Epithelial cell of esophagus (primary cell): Measurements from ENCODE around the gene DNAJC30.
"Not testable (repeated sequence)": the region's sequence is repeated elsewhere in the genome, so short reads cannot be mapped to it uniquely, and the experiment has no call there.

Experiments used
- DNase-seq: peaks from one replicate; pipeline ENCODE4 v3.0.0; 2010; ENCODE audit warnings: low read depth
- H3K4me3 ChIP-seq: 2 replicates; pipeline ENCODE4 v1.5.1; 2011; ENCODE audit warnings: mild to moderate bottlenecking, low read length, control low read depth
- TF ChIP-seq, protein P1 (sequence below): IDR thresholded peaks from 2 replicates; pipeline ENCODE4 v1.5.1; 2011; ENCODE audit warnings: low read depth, mild to moderate bottlenecking, low read length, control low read depth, inconsistent platforms; ENCODE audit not compliant: insufficient read depth; ENCODE audit errors: missing control alignments

Gene DNAJC30

DNA sequence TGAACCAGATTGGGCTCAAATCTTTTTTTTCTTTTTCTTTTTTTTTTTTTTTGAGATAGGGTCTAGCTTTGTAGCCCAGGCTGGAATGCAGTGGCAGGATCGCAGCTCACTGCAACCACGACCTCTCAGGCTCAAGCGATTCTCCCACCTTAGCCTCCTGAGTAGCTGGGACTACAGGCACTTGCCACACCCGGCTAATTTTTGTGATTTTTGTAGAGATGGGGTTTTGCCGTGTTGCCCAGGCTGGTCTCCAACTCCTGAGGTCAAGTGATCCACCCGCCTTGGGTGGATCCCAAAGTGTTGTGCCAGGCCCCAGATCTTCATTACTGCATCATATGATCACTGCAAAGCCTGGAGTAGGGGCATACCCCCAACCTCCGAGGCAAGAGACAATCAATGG lies 2.8 kb downstream of the DNAJC30 start:
- no peak for DNase-seq
- no peak overlapping the region for H3K4me3 ChIP-seq
- TF ChIP-seq, protein P1, sequence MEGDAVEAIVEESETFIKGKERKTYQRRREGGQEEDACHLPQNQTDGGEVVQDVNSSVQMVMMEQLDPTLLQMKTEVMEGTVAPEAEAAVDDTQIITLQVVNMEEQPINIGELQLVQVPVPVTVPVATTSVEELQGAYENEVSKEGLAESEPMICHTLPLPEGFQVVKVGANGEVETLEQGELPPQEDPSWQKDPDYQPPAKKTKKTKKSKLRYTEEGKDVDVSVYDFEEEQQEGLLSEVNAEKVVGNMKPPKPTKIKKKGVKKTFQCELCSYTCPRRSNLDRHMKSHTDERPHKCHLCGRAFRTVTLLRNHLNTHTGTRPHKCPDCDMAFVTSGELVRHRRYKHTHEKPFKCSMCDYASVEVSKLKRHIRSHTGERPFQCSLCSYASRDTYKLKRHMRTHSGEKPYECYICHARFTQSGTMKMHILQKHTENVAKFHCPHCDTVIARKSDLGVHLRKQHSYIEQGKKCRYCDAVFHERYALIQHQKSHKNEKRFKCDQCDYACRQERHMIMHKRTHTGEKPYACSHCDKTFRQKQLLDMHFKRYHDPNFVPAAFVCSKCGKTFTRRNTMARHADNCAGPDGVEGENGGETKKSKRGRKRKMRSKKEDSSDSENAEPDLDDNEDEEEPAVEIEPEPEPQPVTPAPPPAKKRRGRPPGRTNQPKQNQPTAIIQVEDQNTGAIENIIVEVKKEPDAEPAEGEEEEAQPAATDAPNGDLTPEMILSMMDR, result no peak

DNA sequence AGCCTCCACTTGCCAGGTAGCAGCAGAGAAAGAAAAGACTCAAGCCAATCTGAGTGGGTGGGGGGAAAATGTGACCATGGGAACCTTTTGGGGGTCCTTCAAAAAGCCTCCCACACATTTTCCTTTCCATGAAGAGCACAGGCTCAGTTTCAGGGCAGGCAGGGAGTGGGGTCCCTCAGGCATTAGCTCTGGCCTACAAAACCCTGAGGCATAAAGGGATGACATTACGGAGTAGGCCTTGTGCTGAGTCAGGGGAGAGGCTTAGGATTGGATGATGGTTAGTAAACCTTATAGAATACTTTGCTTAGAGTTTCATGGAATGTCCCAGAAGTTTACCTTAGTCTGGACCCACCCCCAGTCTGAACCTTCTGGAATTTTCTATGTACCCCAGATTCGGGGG lies 3.5 kb downstream of the DNAJC30 start:
- TF ChIP-seq, protein P1, result no peak
- peak; percentile 11 for DNase-seq
- H3K4me3 ChIP-seq, result no peak overlapping the region

DNA sequence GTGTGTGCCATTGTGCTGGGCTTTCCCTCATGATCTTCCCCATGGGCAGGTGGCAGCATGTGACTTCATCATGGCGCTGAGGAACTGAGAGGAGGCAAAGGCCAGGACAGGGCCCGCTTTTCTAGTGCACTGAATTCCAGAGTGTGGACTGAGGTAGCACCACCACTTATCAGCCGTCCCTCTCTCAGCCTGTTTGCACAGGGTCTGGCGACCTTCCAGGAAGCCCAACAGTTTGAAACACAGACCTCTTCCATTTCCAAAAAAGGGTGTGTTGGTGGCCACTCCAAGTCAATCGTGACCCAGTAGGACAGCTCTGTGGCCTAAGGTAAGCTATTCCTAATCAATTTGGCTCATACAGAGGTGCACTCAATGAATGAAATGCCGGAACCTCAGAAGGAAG lies 4.4 kb downstream of the DNAJC30 start:
- DNase-seq, result no peak
- TF ChIP-seq, protein P1, result no peak
- H3K4me3 ChIP-seq, result no peak overlapping the region

DNA sequence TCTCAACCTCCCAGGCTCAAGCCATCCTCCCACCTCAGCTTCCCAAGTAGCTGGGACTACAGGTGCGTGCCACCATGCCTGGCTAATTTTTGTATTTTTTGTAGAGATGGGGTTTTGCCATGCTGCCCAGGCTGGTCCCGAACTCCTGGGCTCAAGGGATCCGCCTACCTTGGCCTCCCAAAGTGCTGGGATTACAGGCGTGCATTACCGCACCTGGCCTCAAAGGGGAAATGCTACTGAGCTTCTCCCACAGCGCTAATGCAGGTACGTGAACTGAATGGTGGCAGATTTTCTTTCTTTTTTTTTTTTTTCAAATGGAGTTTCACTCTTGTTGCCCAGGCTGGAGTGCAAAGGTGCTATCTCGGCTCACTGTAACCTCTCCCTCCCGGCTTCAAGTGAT lies 7.2 kb downstream of the DNAJC30 start:
- H3K4me3 ChIP-seq, DNase-seq: not testable (repeated sequence)

DNA sequence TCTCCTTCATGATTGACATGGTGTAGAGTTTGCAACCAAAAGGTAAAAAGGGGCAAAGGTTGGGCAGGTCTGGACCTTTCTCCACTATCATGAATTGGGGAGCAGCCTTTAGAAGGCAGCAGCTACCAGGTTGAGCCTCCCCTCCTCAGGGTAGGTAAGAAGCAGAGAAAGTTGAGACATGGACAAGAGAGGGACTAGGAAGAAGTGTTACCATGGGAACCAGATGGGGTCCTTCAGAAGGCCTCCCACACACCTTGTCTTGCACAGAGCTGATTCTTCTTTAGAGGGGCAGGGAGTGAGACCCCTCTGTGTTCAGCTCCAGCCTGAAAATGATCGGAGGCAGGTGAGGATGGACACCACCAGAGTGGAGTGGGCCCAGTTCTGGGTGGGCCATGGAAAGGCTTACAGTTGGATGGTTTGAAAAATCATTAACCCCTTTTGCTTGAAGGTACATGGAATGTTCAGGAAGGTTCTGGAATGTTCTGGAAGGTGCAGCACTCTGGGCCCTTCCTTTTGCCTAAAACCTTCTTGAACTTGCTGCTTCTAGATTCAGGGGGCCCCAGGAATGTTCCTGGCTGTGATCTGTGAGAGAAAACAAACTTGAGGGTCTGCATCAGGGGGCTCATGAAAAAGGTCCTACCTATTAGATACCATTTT lies 8.7 kb downstream of the DNAJC30 start:
- H3K4me3 ChIP-seq, result no peak overlapping the region
- no peak for DNase-seq
- TF ChIP-seq, protein P1, result no peak

DNA sequence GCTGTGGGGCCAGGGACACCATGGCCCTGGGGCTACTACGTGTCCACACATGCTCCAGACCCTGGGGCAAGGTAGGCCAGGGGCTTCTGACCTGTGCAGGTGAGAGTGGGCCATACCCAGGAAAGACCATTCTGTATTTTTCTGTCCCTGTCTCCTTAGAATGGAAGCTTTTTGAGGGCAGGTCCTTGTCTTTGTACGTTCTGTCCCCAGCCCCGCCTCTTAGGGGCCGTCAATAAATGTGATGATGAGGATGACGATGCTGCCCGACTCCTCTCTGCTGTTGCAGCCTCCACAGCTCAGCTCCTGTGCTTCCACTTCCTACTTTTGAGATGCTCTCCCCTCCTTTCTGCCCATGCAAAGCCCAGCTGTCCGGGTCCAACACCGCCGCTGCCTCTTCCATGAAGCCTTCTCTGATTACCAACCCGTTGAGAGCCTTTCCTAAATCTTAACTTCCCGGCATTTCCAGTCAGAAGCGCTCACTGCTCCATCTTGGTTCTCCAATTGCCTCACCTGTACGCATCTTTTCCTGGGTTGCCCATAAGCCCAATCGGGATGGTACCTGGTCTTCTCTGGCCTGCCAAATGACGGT lies 11.3 kb downstream of the DNAJC30 start:
- TF ChIP-seq, protein P1, result no peak
- H3K4me3 ChIP-seq, result no peak overlapping the region
- no peak for DNase-seq

DNA sequence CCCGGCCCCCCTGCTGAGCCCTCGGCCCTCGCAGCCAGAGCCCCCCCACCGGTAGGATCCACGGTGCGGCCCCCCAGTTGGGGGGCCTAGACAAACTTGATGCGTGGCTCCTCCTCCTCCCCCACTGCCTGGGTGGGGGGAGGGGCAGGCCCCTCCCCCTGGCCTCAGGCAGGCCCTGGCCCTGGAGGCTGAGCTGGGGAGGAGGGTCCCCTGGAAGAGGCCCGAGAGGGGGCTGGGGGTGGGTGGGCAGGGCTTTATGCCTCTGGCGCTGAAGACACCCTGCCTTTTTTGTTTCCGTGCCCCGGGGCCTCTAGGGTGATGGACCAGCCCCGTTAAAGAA lies 12.0 kb downstream of the DNAJC30 start:
- DNase-seq, result no peak
- no peak overlapping the region for H3K4me3 ChIP-seq
- TF ChIP-seq, protein P1, result no peak
